ENCODE data around the gene GTPBP6.

GRCh38 chrX:275967-276580 is 42.5 kb downstream of the GTPBP6 start:
- TF ChIP-seq CTCF (IDR thresholded peaks at IDR 0.05) (no peak), POLR2AphosphoS5 (IDR thresholded peaks at IDR 0.05; ENCODE audit: low read depth, low read length) (no peak), REST (IDR thresholded peaks at IDR 0.05; ENCODE audit: insufficient read depth in 1 of 2, low read depth in 2 of 2, low read length in 1 of 2) (no peak)

Measured in Panc1 (cell line).